Activated T-cell treated with anti-CD3 and anti-CD28 coated beads, Interleukin-2, amount 50 U/mL, for 72 hours (primary cell): Measurements from ENCODE around the gene SLC6A3. TPM values are rescaled to one million over a fixed set of nuclear protein-coding genes. Genes with fewer than 3 reads are reported as not detected.
"Not testable (repeated sequence)": the region's sequence is repeated elsewhere in the genome, so short reads cannot be mapped to it uniquely, and the experiment has no call there.

Experiments
- ATAC-seq, 2 donors: fragments of 150-1000 bp; cut with Tn5 transposase; replicated peaks in 1 of 2; 2 replicates each; pipeline ENCODE4 v1.10.0; 2021; ENCODE audit warnings: moderate library complexity in 2 of 2, mild to moderate bottlenecking in 1 of 2
- DNase-seq, 2 donors: peaks; one replicate each; pipeline ENCODE4 v3.0.0; 2021 to 2022; ENCODE audit warnings: mixed read lengths in 1 of 2
- H3K27ac Mint-ChIP-seq: one replicate; pipeline ENCODE4 v1.8.0; 2022; ENCODE audit warnings: mild to moderate bottlenecking, moderate library complexity, mixed read lengths
- H3K27me3 Mint-ChIP-seq: one replicate; pipeline ENCODE4 v1.8.0; 2022; ENCODE audit warnings: low read depth, mixed read lengths
- H3K36me3 Mint-ChIP-seq, 2 donors: one replicate each; pipeline ENCODE4 v1.8.0; 2022; ENCODE audit warnings: mixed read lengths in 2 of 2, mild to moderate bottlenecking in 1 of 2; ENCODE audit not compliant: insufficient read depth in 2 of 2
- H3K4me1 Mint-ChIP-seq: one replicate; pipeline ENCODE4 v1.8.0; 2022; ENCODE audit warnings: low read depth, mixed read lengths
- H3K4me3 Mint-ChIP-seq, 2 donors: one replicate each; pipeline ENCODE4 v1.8.0; 2022; ENCODE audit warnings: mild to moderate bottlenecking in 2 of 2, mixed read lengths in 2 of 2, moderate library complexity in 2 of 2
- H3K9me3 Mint-ChIP-seq, 2 donors: one replicate each; pipeline ENCODE4 v1.8.0; 2022; ENCODE audit warnings: mixed read lengths in 2 of 2
- total RNA-seq, 2 donors: library from RNA; stranded (reverse); gene quantifications; one replicate each; pipeline ENCODE4 v1.2.3, GENCODE V29; 2022

SLC6A3 gene
- total RNA-seq, 2 donors from 2014 or later, result not detected

GRCh38 chr5:1483064-1483463, 37.8 kb upstream of the SLC6A3 start:
- peak overlapping the region; percentile 25 for H3K27ac Mint-ChIP-seq
- H3K4me3 Mint-ChIP-seq, result no peak overlapping the region

GRCh38 chr5:1481959-1482331, 36.7 kb upstream of the SLC6A3 start:
- no peaks in the 10 kb centered on the region for H3K27me3 Mint-ChIP-seq
- no peak overlapping the region for H3K27ac Mint-ChIP-seq
- ATAC-seq, result no peak
- H3K9me3 Mint-ChIP-seq, result no peaks in the 10 kb centered on the region
- no peak overlapping the region for H3K4me3 Mint-ChIP-seq
- no peak for DNase-seq
- peaks cover 0 to 3% of the 10 kb centered on the region in 2 donors for H3K36me3 Mint-ChIP-seq
- H3K4me1 Mint-ChIP-seq, result peaks cover 8% of the 10 kb centered on the region

More at GRCh38 chr5:1483064-1483463, 37.8 kb upstream of the SLC6A3 start:
- H3K9me3 Mint-ChIP-seq, result no peaks in the 10 kb centered on the region
- H3K36me3 Mint-ChIP-seq, result peaks cover 0 to 4% of the 10 kb centered on the region in 2 donors
- DNase-seq (no peak), ATAC-seq (no peak)
- H3K27me3 Mint-ChIP-seq, result no peaks in the 10 kb centered on the region
- H3K4me1 Mint-ChIP-seq, result peaks cover 15% of the 10 kb centered on the region

- no peak overlapping the region for H3K4me3 Mint-ChIP-seq
- no peaks in the 10 kb centered on the region for H3K27me3 Mint-ChIP-seq
- peaks cover 0 to 3% of the 10 kb centered on the region in 2 donors for H3K36me3 Mint-ChIP-seq
- H3K4me1 Mint-ChIP-seq, result peaks cover 8% of the 10 kb centered on the region
- ATAC-seq, result no peak
- no peak overlapping the region for H3K27ac Mint-ChIP-seq
- no peak for DNase-seq
- H3K9me3 Mint-ChIP-seq, result no peaks in the 10 kb centered on the region
Measured at GRCh38 chr5:1481266-1481958, 36.2 kb upstream of the SLC6A3 start.

- Mint-ChIP-seq H3K4me3 (no peak overlapping the region), H3K27ac (no peak overlapping the region), H3K9me3 (no peaks in the 10 kb centered on the region), H3K36me3 (peaks cover 0 to 3% of the 10 kb centered on the region in 2 donors), H3K27me3 (no peaks in the 10 kb centered on the region), H3K4me1 (peaks cover 8% of the 10 kb centered on the region)
- DNase-seq (no peak), ATAC-seq (no peak)
Measured at GRCh38 chr5:1480806-1481205, 35.6 kb upstream of the SLC6A3 start.

GRCh38 chr5:1480217-1480616, 35.0 kb upstream of the SLC6A3 start:
- Mint-ChIP-seq H3K27ac (no peak overlapping the region), H3K4me1 (peaks cover 8% of the 10 kb centered on the region), H3K4me3 (no peak overlapping the region), H3K9me3 (no peaks in the 10 kb centered on the region), H3K27me3 (no peaks in the 10 kb centered on the region), H3K36me3 (peaks cover 0 to 3% of the 10 kb centered on the region in 2 donors)
- ATAC-seq (no peak), DNase-seq (no peak)

GRCh38 chr5:1479581-1480188, 34.4 kb upstream of the SLC6A3 start:
- Mint-ChIP-seq H3K27ac (no peak overlapping the region), H3K9me3 (no peaks in the 10 kb centered on the region), H3K36me3 (peaks cover 0 to 3% of the 10 kb centered on the region in 2 donors), H3K4me1 (peaks cover 8% of the 10 kb centered on the region), H3K4me3 (no peak overlapping the region), H3K27me3 (no peaks in the 10 kb centered on the region)
- DNase-seq (peak; percentile 27 to 52), ATAC-seq (peak; percentile 37 to 55)

GRCh38 chr5:1479066-1479465, 33.8 kb upstream of the SLC6A3 start:
- DNase-seq (no peak), ATAC-seq (no peak)
- peaks cover 8% of the 10 kb centered on the region for H3K4me1 Mint-ChIP-seq
- peaks cover 0 to 3% of the 10 kb centered on the region in 2 donors for H3K36me3 Mint-ChIP-seq
- no peaks in the 10 kb centered on the region for H3K9me3 Mint-ChIP-seq
- H3K27me3 Mint-ChIP-seq, result no peaks in the 10 kb centered on the region
- H3K27ac Mint-ChIP-seq, result no peak overlapping the region
- H3K4me3 Mint-ChIP-seq, result no peak overlapping the region

GRCh38 chr5:1478271-1479035, 33.2 kb upstream of the SLC6A3 start:
- H3K27ac Mint-ChIP-seq, result no peak overlapping the region

GRCh38 chr5:1477341-1477740, 32.1 kb upstream of the SLC6A3 start:
- no peak for ATAC-seq
- no peaks in the 10 kb centered on the region for H3K9me3 Mint-ChIP-seq
- H3K27ac Mint-ChIP-seq, result no peak overlapping the region
- H3K27me3 Mint-ChIP-seq, result no peaks in the 10 kb centered on the region
- H3K36me3 Mint-ChIP-seq, result peaks cover 0 to 2% of the 10 kb centered on the region in 2 donors
- H3K4me3 Mint-ChIP-seq, result no peak overlapping the region
- DNase-seq, result no peak
- peaks cover 8% of the 10 kb centered on the region for H3K4me1 Mint-ChIP-seq

More at GRCh38 chr5:1478271-1479035, 33.2 kb upstream of the SLC6A3 start:
- H3K9me3 Mint-ChIP-seq, result no peaks in the 10 kb centered on the region
- H3K4me1 Mint-ChIP-seq, result peaks cover 8% of the 10 kb centered on the region
- H3K27me3 Mint-ChIP-seq, result no peaks in the 10 kb centered on the region
- H3K4me3 Mint-ChIP-seq, result no peak overlapping the region
- ATAC-seq (no peak), DNase-seq (no peak)
- peaks cover 0 to 3% of the 10 kb centered on the region in 2 donors for H3K36me3 Mint-ChIP-seq

- ATAC-seq, result no peak
- no peak overlapping the region for H3K4me3 Mint-ChIP-seq
- no peaks in the 10 kb centered on the region for H3K9me3 Mint-ChIP-seq
- no peaks in the 10 kb centered on the region for H3K27me3 Mint-ChIP-seq
- H3K4me1 Mint-ChIP-seq, result peaks cover 8% of the 10 kb centered on the region
- no peak for DNase-seq
- H3K36me3 Mint-ChIP-seq, result peaks cover 0 to 2% of the 10 kb centered on the region in 2 donors
- H3K27ac Mint-ChIP-seq, result no peak overlapping the region
Measured at GRCh38 chr5:1476967-1477310, 31.7 kb upstream of the SLC6A3 start.

GRCh38 chr5:1476181-1476966, 31.1 kb upstream of the SLC6A3 start:
- Mint-ChIP-seq H3K27me3 (no peaks in the 10 kb centered on the region), H3K4me1 (peaks cover 8% of the 10 kb centered on the region), H3K4me3 (no peak overlapping the region), H3K9me3 (no peaks in the 10 kb centered on the region), H3K36me3 (peaks cover 0 to 3% of the 10 kb centered on the region in 2 donors), H3K27ac (no peak overlapping the region)
- ATAC-seq, result no peak
- DNase-seq, result no peak

GRCh38 chr5:1475544-1475900, 30.3 kb upstream of the SLC6A3 start:
- not testable (repeated sequence) for H3K9me3 Mint-ChIP-seq, H3K36me3 Mint-ChIP-seq, H3K4me1 Mint-ChIP-seq, H3K4me3 Mint-ChIP-seq, DNase-seq, H3K27me3 Mint-ChIP-seq, ATAC-seq, H3K27ac Mint-ChIP-seq
